Neural cell (in vitro differentiated cells): Measurements from ENCODE around the gene NUFIP2. TPM values are rescaled to one million over a fixed set of nuclear protein-coding genes. Genes with fewer than 3 reads are reported as not detected.

Source experiments
- H2AFZ ChIP-seq: fragments of 200-600, 300-800 bp; sonication (generic), shearing (Covaris generic); 2 replicates; pipeline ENCODE4 v1.6.0; 2014; ENCODE audit warnings: low read depth, mild to moderate bottlenecking, antibody characterized with exemption, low read length, moderate library complexity
- H3F3A ChIP-seq: fragments of 200-600 bp; shearing (Covaris generic); 2 replicates; pipeline ENCODE4 v1.6.1; 2016; ENCODE audit warnings: mild to moderate bottlenecking, moderate library complexity, mixed read lengths, antibody characterized with exemption, low read length; ENCODE audit not compliant: insufficient read depth, poor library complexity, severe bottlenecking
- H3K27ac ChIP-seq: fragments of 200-600, 300-800 bp; sonication (generic), shearing (Covaris generic); 2 replicates; pipeline ENCODE4 v1.5.1; 2014; ENCODE audit warnings: mild to moderate bottlenecking, low read length, moderate library complexity
- H3K27me3 ChIP-seq: fragments of 300-800, 200-600 bp; sonication (generic), shearing (Covaris generic); 2 replicates; pipeline ENCODE4 v1.6.0; 2014; ENCODE audit warnings: mild to moderate bottlenecking, low read depth, low read length, moderate library complexity; ENCODE audit not compliant: insufficient read depth
- H3K36me3 ChIP-seq: fragments of 300-800, 200-600 bp; sonication (generic), shearing (Covaris generic); 2 replicates; pipeline ENCODE4 v1.5.1; 2014; ENCODE audit warnings: mild to moderate bottlenecking, antibody characterized with exemption, low read length, moderate library complexity; ENCODE audit not compliant: insufficient read depth
- H3K4me2 ChIP-seq: fragments of 300-800, 200-600 bp; sonication (generic), shearing (Covaris generic); 2 replicates; pipeline ENCODE4 v1.6.0; 2014; ENCODE audit warnings: mild to moderate bottlenecking, low read length
- H3K4me3 ChIP-seq: fragments of 300-800, 200-600 bp; sonication (generic), shearing (Covaris generic); 2 replicates; pipeline ENCODE4 v1.5.1; 2014; ENCODE audit warnings: mild to moderate bottlenecking, low read length, moderate library complexity
- H3K79me2 ChIP-seq: fragments of 200-600 bp; shearing (Covaris generic); replicated peaks from 2 replicates; pipeline ENCODE4 v1.6.0; 2014; ENCODE audit warnings: mild to moderate bottlenecking, low read length, moderate library complexity; ENCODE audit not compliant: insufficient read depth
- H3K9ac ChIP-seq: fragments of 300-800, 200-600 bp; sonication (generic), shearing (Covaris generic); 2 replicates; pipeline ENCODE4 v1.6.1; 2016; ENCODE audit warnings: mild to moderate bottlenecking, low read length, mixed read lengths
- H3K9me2 ChIP-seq: fragments of 200-600 bp; shearing (Covaris generic); 2 replicates; pipeline ENCODE4 v1.6.1; 2016; ENCODE audit warnings: mild to moderate bottlenecking, low read length, mixed read lengths; ENCODE audit not compliant: insufficient read depth
- H3K9me3 ChIP-seq: fragments of 200-600, 300-800 bp; sonication (generic), shearing (Covaris generic); 2 replicates; pipeline ENCODE4 v1.6.1; 2016; ENCODE audit warnings: mild to moderate bottlenecking, mixed run types, low read length, moderate library complexity, mixed read lengths
- H4K20me1 ChIP-seq: fragments of 200-600 bp; shearing (Covaris generic); 2 replicates; pipeline ENCODE4 v1.6.1; 2016; ENCODE audit warnings: mild to moderate bottlenecking, mixed run types; ENCODE audit not compliant: insufficient read depth
- EP300 ChIP-seq: fragments of 450-650 bp; conservative IDR thresholded peaks from 2 replicates; pipeline ENCODE4 v1.6.1; 2014; ENCODE audit warnings: antibody characterized with exemption, mild to moderate bottlenecking, moderate library complexity; ENCODE audit not compliant: poor library complexity, severe bottlenecking
- EZH2 ChIP-seq: fragments of 200-600, 300-800 bp; shearing (Covaris generic), sonication (generic); IDR thresholded peaks from 2 replicates; pipeline ENCODE4 v1.6.1; 2014; ENCODE audit warnings: antibody characterized with exemption, low read length, borderline replicate concordance, mild to moderate bottlenecking; ENCODE audit not compliant: insufficient read depth, poor library complexity, severe bottlenecking
- MXI1 ChIP-seq: fragments of 450-650 bp; conservative IDR thresholded peaks from 2 replicates; pipeline ENCODE4 v1.6.1; 2014; ENCODE audit warnings: antibody characterized with exemption, mild to moderate bottlenecking; ENCODE audit not compliant: poor library complexity, severe bottlenecking
- POLR2AphosphoS5 ChIP-seq: IDR thresholded peaks from 2 replicates; pipeline ENCODE4 v1.6.1; 2012
- RAD21 ChIP-seq: fragments of 450-650 bp; conservative IDR thresholded peaks from 2 replicates; pipeline ENCODE4 v1.6.1; 2014; ENCODE audit warnings: antibody characterized with exemption, mild to moderate bottlenecking, moderate library complexity
- SMC3 ChIP-seq: fragments of 450-650 bp; conservative IDR thresholded peaks from 2 replicates; pipeline ENCODE4 v1.6.1; 2014; ENCODE audit warnings: antibody characterized with exemption, mild to moderate bottlenecking, moderate library complexity; ENCODE audit not compliant: poor library complexity
- TAF1 ChIP-seq: IDR thresholded peaks from 2 replicates; pipeline ENCODE4 v1.6.1; 2012; ENCODE audit warnings: low read depth
- polyA plus RNA-seq: library from polyadenylated mRNA; depleted of rRNA; stranded (reverse); fragments of >200 nt; gene quantifications from 2 replicates; pipeline ENCODE4 v1.2.3, GENCODE V29; 2014
- TF ChIP-seq, protein P1 (sequence below): fragments of 450-650 bp; IDR thresholded peaks from 2 replicates; pipeline ENCODE4 v1.5.1; 2014; ENCODE audit warnings: antibody characterized with exemption, mild to moderate bottlenecking, moderate library complexity; ENCODE audit not compliant: poor library complexity, severe bottlenecking
- TF ChIP-seq, protein P2 (sequence below): IDR thresholded peaks from 2 replicates; pipeline ENCODE4 v1.6.1; 2012; ENCODE audit warnings: borderline replicate concordance

The NUFIP2 gene
- polyA plus RNA-seq, 1 donor from 2014 or later, result 22.4 TPM

DNA sequence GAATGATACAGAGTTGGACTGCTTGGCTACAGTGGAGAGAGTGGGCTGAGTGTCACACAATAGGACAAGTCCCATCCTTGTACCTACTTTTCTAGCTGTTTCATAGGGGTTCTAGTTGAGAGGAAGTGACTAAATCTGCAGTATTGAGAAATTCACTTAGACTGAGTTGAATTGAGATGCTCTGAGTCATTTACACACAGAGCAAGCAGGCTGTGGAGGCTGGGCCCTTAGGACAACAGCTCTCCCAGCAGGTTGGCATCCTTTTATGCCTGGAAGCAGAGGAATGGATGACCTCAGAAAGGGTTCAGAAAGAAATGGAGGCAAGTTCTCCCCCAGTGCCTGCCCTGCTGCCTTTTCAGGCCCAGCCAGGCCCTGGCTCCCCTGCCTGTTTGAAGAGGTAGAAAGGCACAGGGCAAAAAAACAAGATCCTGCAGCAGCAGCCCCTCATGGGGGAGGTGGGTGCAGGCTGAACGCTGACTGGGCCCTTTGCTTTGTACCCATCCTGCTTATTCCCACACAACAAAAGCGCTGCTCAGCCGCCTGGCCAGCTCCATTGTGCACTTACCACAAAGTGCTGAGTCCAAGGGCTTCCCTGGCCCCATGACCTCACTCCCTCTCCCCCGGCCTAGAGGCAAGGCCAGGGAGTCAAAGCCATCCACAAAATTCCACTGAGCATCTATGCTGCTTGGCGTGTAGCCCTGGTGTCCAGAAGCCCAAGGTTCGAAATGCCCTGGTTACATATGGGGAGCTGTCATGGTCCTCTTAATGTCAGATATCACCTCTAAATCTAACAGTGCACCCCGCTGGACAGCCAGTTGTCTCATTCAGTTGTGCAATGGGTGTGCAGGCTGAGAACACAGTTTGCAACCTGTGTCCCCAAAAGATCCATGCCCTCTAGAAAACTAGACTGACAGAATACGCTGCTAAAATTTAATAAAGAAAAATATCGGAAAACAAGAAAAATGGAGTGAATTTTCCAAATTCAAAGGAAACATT, 52.7 kb downstream of the NUFIP2 start:
- Histone ChIP-seq H3K79me2 (no peaks in the 10 kb centered on the region), H2AFZ (no peak overlapping the region), H3K4me3 (no peak overlapping the region), H4K20me1 (no peaks in the 10 kb centered on the region), H3K9me2 (no peaks in the 10 kb centered on the region), H3K9me3 (no peaks in the 10 kb centered on the region), H3K27ac (no peak overlapping the region), H3F3A (no peaks in the 10 kb centered on the region), H3K27me3 (no peaks in the 10 kb centered on the region), H3K4me2 (no peak overlapping the region), H3K9ac (no peak overlapping the region), H3K36me3 (no peaks in the 10 kb centered on the region)
- TF ChIP-seq POLR2AphosphoS5 (no peak), EP300 (no peak), MXI1 (no peak), EZH2 (no peak), SMC3 (no peak), RAD21 (no peak), TAF1 (no peak)
- TF ChIP-seq, protein P1, sequence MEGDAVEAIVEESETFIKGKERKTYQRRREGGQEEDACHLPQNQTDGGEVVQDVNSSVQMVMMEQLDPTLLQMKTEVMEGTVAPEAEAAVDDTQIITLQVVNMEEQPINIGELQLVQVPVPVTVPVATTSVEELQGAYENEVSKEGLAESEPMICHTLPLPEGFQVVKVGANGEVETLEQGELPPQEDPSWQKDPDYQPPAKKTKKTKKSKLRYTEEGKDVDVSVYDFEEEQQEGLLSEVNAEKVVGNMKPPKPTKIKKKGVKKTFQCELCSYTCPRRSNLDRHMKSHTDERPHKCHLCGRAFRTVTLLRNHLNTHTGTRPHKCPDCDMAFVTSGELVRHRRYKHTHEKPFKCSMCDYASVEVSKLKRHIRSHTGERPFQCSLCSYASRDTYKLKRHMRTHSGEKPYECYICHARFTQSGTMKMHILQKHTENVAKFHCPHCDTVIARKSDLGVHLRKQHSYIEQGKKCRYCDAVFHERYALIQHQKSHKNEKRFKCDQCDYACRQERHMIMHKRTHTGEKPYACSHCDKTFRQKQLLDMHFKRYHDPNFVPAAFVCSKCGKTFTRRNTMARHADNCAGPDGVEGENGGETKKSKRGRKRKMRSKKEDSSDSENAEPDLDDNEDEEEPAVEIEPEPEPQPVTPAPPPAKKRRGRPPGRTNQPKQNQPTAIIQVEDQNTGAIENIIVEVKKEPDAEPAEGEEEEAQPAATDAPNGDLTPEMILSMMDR, result no peak
- TF ChIP-seq, protein P2, sequence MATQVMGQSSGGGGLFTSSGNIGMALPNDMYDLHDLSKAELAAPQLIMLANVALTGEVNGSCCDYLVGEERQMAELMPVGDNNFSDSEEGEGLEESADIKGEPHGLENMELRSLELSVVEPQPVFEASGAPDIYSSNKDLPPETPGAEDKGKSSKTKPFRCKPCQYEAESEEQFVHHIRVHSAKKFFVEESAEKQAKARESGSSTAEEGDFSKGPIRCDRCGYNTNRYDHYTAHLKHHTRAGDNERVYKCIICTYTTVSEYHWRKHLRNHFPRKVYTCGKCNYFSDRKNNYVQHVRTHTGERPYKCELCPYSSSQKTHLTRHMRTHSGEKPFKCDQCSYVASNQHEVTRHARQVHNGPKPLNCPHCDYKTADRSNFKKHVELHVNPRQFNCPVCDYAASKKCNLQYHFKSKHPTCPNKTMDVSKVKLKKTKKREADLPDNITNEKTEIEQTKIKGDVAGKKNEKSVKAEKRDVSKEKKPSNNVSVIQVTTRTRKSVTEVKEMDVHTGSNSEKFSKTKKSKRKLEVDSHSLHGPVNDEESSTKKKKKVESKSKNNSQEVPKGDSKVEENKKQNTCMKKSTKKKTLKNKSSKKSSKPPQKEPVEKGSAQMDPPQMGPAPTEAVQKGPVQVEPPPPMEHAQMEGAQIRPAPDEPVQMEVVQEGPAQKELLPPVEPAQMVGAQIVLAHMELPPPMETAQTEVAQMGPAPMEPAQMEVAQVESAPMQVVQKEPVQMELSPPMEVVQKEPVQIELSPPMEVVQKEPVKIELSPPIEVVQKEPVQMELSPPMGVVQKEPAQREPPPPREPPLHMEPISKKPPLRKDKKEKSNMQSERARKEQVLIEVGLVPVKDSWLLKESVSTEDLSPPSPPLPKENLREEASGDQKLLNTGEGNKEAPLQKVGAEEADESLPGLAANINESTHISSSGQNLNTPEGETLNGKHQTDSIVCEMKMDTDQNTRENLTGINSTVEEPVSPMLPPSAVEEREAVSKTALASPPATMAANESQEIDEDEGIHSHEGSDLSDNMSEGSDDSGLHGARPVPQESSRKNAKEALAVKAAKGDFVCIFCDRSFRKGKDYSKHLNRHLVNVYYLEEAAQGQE, result no peak

DNA sequence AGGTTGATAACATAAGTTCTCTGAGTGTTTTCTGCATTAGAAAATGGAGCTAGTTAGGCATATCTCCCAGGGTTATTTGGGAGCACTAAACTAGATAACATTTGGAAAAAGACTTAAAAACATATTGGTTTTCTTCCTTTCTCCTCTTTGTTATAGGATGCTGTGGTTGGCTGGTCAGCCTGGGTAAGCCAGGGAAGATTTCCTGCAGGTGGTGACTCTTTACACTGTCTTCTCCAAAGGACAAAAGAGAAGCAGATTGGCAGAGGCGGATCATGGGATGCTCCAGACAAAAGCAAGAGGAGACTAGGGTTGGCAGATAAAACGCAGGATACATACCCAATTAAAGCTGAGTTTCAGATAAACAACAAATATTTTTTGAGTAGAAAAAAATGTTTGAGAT, 53.5 kb downstream of the NUFIP2 start:
- no peak overlapping the region for H3K27ac ChIP-seq
- no peak overlapping the region for H3K4me3 ChIP-seq

More for the DNA sequence above, 53.5 kb downstream of the NUFIP2 start:
- H3K9me3 ChIP-seq, result no peaks in the 10 kb centered on the region
- H4K20me1 ChIP-seq, result no peaks in the 10 kb centered on the region
- no peaks in the 10 kb centered on the region for H3K27me3 ChIP-seq
- no peaks in the 10 kb centered on the region for H3F3A ChIP-seq
- no peak overlapping the region for H3K9ac ChIP-seq
- no peaks in the 10 kb centered on the region for H3K36me3 ChIP-seq
- H3K9me2 ChIP-seq, result no peaks in the 10 kb centered on the region
- H3K79me2 ChIP-seq, result no peaks in the 10 kb centered on the region
- TF ChIP-seq EZH2, result no peak
- TF ChIP-seq POLR2AphosphoS5, result no peak
- no peak for TF ChIP-seq MXI1
- no peak for TF ChIP-seq EP300
- no peak for TF ChIP-seq TAF1
- no peak overlapping the region for H2AFZ ChIP-seq
- H3K4me2 ChIP-seq, result no peak overlapping the region
